ENCODE data around the gene IL17B. TPM values are rescaled to one million over a fixed set of nuclear protein-coding genes. Genes with fewer than 3 reads are reported as not detected.

IL17B gene
- total and polyA plus RNA-seq, 2 donors (not counting 3 experiments of a cell fraction or from before 2014, with no cell fraction given), result not detected

GRCh38 chr5:149401051-149401450 is 22.0 kb upstream of the IL17B start:
- Histone ChIP-seq H3K9ac (replicated peaks; ENCODE audit: extremely low read depth, insufficient read depth, low read length) (no peak overlapping the region), H3K36me3 (ENCODE audit: control insufficient read depth in 2 of 2, extremely low read depth in 1 of 2, insufficient read depth in 2 of 2, low read length in 2 of 2) (no peaks in the 10 kb centered on the region), H3K79me2 (ENCODE audit: control insufficient read depth, insufficient read depth, low read length) (no peaks in the 10 kb centered on the region), H3K27ac (ENCODE audit: insufficient read depth, low read depth, low read length) (no peak overlapping the region), H4K20me1 (replicated peaks; ENCODE audit: control insufficient read depth, extremely low read depth, insufficient read depth, low read length) (no peaks in the 10 kb centered on the region), H3K4me2 (ENCODE audit: insufficient read depth, low read length) (no peak overlapping the region), H3K27me3 (ENCODE audit: control insufficient read depth in 2 of 2, insufficient read depth in 2 of 2, low read length in 2 of 2) (no peaks in the 10 kb centered on the region), H3K4me1 (ENCODE audit: control insufficient read depth, extremely low read depth, insufficient read depth, low read length) (no peaks in the 10 kb centered on the region), H2AFZ (ENCODE audit: low read depth, low read length) (no peak overlapping the region), H3K9me1 (replicated peaks; ENCODE audit: control insufficient read depth, extremely low read depth, insufficient read depth, low read length) (no peaks in the 10 kb centered on the region), H3K9me3 (replicated peaks; ENCODE audit: control insufficient read depth, insufficient read depth, low read length) (no peaks in the 10 kb centered on the region), H3K4me3 (replicated peaks in 1 of 3; ENCODE audit: insufficient read depth in 1 of 3, low read depth in 1 of 3, low read length in 3 of 3) (no peak overlapping the region)
- intact Hi-C loops (cut with micrococcal nuclease) (no loop called here), dilution Hi-C loops (cut with MboI; ENCODE audit: extremely low pct_ligation_motif_present, low sequenced_read_pairs) (no loop called here)
- CTCF ChIA-PET, result interaction anchor here (1.1 to 2.7 kb wide), 4 partner anchors 12 to 164 kb away, joined by 4 to 12 read pairs (median 6); no protein-coding TSS in a partner anchor
- no peak for FAIRE-seq
- BruUV-seq (replicated peaks), result no TSS peak
- TF ChIP-seq MYC (IDR thresholded peaks at IDR 0.05; ENCODE audit: low read depth, low read length), result no peak
- TF ChIP-seq POLR2AphosphoS5 (IDR thresholded peaks at IDR 0.05; ENCODE audit: insufficient read depth, low read depth, low read length), result no peak
- TF ChIP-seq MAX (IDR thresholded peaks at IDR 0.05; ENCODE audit: insufficient read depth, insufficient read length), result no peak
- no peak for TF ChIP-seq EZH2 (IDR thresholded peaks at IDR 0.05; ENCODE audit: borderline replicate concordance, low read depth, low read length, severe bottlenecking)
- no peak for TF ChIP-seq POLR2A (IDR thresholded peaks at IDR 0.05; ENCODE audit: low read depth, low read length)
- TF ChIP-seq CTCF (IDR thresholded peaks at IDR 0.05; ENCODE audit: extremely low read depth in 1 of 2, insufficient read depth in 1 of 2, low read depth in 1 of 2, low read length in 2 of 2), result no peak
- no peak for TF ChIP-seq FOS (IDR thresholded peaks at IDR 0.05; ENCODE audit: borderline replicate concordance, insufficient read depth, low read length)
- no peak for TF ChIP-seq GATA2 (IDR thresholded peaks at IDR 0.05; ENCODE audit: insufficient read depth, insufficient read length, low read depth, low read length)
- no peak for TF ChIP-seq JUN (IDR thresholded peaks at IDR 0.05; ENCODE audit: borderline replicate concordance, insufficient read depth, insufficient read length, low read depth)
- no peak for DNase-seq (ENCODE audit: low read depth, low spot score)
- POLR2A ChIA-PET, result no interaction called here

Measured in endothelial cell of umbilical vein (primary cell).